Breast epithelium (tissue), 4 donors: ENCODE measurements around the gene SP2. TPM values are rescaled to one million over a fixed set of nuclear protein-coding genes. Genes with fewer than 3 reads are reported as not detected.

Experiments used
- DNase-seq, 2 donors: peaks; one replicate each; pipeline ENCODE4 v3.0.0-alpha.2; 2019; ENCODE audit warnings: low spot score in 2 of 2
- H3K27ac ChIP-seq, 2 donors: fragments of 200-600 bp; sonication (generic) in 1 of 2; one replicate each; pipeline ENCODE4 v1.5.1; 2016 to 2019; ENCODE audit warnings: mild to moderate bottlenecking in 1 of 2
- H3K27me3 ChIP-seq, 2 donors: fragments of 200-600 bp; sonication (generic) in 1 of 2; one replicate each; pipeline versions ENCODE4 v1.5.1 to v1.6.0; 2017 to 2019; ENCODE audit warnings: control low read depth in 1 of 2, mild to moderate bottlenecking in 1 of 2
- H3K36me3 ChIP-seq: fragments of 200-600 bp; one replicate; pipeline ENCODE4 v1.5.1; 2019
- H3K4me1 ChIP-seq, 2 donors: fragments of 200-600 bp; sonication (generic); one replicate each; pipeline ENCODE4 v1.5.1; 2016 to 2019; ENCODE audit warnings: control low read depth in 1 of 2
- H3K4me3 ChIP-seq, 3 donors: fragments of 200-600 bp; sonication (generic); 1 replicate in 2 of 3; 2 replicates in 1 of 3; pipeline ENCODE4 v1.5.1; 2016 to 2019; ENCODE audit warnings: mild to moderate bottlenecking in 3 of 3, moderate library complexity in 2 of 3
- H3K9me3 ChIP-seq, 2 donors: fragments of 200-600 bp; sonication (generic) in 1 of 2; one replicate each; pipeline ENCODE4 v1.5.1; 2016 to 2019; ENCODE audit warnings: control low read depth in 1 of 2
- POLR2A ChIP-seq: fragments of 450-650 bp; IDR thresholded peaks from one replicate; pipeline ENCODE4 v1.6.1; 2016; ENCODE audit warnings: antibody characterized with exemption, mild to moderate bottlenecking, moderate library complexity
- POLR2AphosphoS5 ChIP-seq, 3 donors: sonication (generic); formaldehyde crosslinking; IDR thresholded peaks; one replicate each; pipeline ENCODE4 v1.6.1; 2017; ENCODE audit warnings: antibody characterized with exemption in 3 of 3
- intact Hi-C: fragments of 100-400 bp; cut with DNase I; formaldehyde crosslinking; loops from one replicate; pipeline ENCODE4 v1.15.1; 2023; ENCODE audit warnings: low total_unique reads
- total RNA-seq, 3 donors: library from RNA; depleted of rRNA; stranded (reverse); fragments of >200 nt; gene quantifications; one replicate each; pipeline ENCODE4 v1.1.0, GENCODE V29; 2016
- TF ChIP-seq, protein P1 (sequence below), 3 donors: fragments of 450-650 bp; IDR thresholded peaks; one replicate each; pipeline ENCODE4 v1.5.1; 2016 to 2017; ENCODE audit warnings: antibody characterized with exemption in 3 of 3, mild to moderate bottlenecking in 3 of 3, moderate library complexity in 3 of 3

The SP2 gene
- total RNA-seq, 3 donors from 2014 or later: 4.6 to 9.8 (median 5.6) TPM

DNA sequence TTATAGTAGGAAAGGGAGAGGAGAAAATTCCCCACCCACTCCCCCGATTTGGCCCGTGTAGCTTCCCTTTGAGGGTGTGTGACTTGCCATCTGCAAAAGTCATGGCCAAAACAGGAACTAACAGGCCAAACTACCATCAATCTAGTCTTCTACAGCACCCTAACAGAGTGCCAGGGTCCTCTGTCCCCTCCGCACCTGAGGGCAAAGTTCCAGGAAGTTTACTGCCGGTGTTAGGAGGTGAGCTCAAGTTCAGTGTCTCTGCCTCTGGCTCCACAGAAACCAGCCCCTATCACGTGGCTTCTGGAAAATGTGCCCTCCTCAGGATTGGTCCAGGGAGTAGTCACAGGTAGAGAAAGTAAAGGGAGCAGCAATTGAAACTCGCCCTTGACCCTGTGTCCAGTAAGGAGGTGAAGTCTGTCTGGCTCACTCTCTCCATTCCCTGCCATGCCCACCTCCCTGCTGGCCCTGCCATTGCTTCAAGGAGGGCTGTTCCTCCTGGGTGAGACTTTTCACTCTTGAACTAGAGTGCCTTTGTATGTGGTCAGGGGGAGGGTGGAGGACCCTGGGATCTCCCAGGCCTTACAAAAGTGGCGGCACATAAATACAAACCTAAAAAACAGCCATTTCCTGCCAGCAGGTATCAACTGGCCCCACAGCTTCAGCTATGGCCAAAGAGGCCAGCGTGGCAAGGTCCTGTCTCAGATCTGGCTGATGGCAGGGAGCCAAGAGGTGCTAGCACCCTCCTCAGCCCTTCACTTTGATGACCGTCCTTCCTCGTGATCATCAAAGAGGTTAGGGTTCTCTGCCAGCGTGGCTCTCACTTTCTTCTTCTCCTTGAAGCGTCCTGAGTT is 56.4 kb downstream of the SP2 start:
- Histone ChIP-seq H3K27me3 (no peaks in the 10 kb centered on the region), H3K4me1 (peaks cover 8 to 33% of the 10 kb centered on the region in 2 donors), H3K9me3 (no peaks in the 10 kb centered on the region), H3K4me3 (peak overlapping the region in 1 of 3 donors; percentile 26), H3K36me3 (no peaks in the 10 kb centered on the region), H3K27ac (peak overlapping the region; percentile 95 to 97)
- no peak for TF ChIP-seq POLR2AphosphoS5 (IDR thresholded peaks at IDR 0.05)
- TF ChIP-seq, protein P1, sequence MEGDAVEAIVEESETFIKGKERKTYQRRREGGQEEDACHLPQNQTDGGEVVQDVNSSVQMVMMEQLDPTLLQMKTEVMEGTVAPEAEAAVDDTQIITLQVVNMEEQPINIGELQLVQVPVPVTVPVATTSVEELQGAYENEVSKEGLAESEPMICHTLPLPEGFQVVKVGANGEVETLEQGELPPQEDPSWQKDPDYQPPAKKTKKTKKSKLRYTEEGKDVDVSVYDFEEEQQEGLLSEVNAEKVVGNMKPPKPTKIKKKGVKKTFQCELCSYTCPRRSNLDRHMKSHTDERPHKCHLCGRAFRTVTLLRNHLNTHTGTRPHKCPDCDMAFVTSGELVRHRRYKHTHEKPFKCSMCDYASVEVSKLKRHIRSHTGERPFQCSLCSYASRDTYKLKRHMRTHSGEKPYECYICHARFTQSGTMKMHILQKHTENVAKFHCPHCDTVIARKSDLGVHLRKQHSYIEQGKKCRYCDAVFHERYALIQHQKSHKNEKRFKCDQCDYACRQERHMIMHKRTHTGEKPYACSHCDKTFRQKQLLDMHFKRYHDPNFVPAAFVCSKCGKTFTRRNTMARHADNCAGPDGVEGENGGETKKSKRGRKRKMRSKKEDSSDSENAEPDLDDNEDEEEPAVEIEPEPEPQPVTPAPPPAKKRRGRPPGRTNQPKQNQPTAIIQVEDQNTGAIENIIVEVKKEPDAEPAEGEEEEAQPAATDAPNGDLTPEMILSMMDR (IDR thresholded peaks at IDR 0.05): no peak
- TF ChIP-seq POLR2A: no peak
- intact Hi-C loops: no loop called here
- DNase-seq: peak in 1 of 2 donors; percentile 48

DNA sequence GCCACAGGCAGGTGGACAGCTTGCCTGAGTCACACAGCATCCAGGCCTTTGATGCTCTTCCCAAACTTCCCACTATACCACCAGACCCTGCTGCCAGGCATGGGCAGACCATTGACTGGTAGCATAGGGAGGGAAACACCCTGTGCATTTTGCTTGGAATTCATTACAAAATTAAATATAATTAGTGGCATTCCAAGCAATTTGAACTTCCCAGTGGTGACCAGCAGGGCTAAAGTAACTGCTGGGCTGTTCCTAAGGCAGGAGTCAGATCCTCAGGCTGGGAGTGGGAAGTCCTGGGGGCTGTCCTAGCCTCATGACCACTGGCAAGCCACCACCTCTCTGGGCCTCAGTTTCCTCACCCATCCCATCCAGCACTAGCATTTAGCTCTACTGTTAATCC is 57.9 kb downstream of the SP2 start:
- Histone ChIP-seq H3K4me3 (peak overlapping the region in 2 of 3 donors; percentile 13 to 64), H3K27ac (peak overlapping the region; percentile 70 to 95)
- intact Hi-C loops: no loop called here

DNA sequence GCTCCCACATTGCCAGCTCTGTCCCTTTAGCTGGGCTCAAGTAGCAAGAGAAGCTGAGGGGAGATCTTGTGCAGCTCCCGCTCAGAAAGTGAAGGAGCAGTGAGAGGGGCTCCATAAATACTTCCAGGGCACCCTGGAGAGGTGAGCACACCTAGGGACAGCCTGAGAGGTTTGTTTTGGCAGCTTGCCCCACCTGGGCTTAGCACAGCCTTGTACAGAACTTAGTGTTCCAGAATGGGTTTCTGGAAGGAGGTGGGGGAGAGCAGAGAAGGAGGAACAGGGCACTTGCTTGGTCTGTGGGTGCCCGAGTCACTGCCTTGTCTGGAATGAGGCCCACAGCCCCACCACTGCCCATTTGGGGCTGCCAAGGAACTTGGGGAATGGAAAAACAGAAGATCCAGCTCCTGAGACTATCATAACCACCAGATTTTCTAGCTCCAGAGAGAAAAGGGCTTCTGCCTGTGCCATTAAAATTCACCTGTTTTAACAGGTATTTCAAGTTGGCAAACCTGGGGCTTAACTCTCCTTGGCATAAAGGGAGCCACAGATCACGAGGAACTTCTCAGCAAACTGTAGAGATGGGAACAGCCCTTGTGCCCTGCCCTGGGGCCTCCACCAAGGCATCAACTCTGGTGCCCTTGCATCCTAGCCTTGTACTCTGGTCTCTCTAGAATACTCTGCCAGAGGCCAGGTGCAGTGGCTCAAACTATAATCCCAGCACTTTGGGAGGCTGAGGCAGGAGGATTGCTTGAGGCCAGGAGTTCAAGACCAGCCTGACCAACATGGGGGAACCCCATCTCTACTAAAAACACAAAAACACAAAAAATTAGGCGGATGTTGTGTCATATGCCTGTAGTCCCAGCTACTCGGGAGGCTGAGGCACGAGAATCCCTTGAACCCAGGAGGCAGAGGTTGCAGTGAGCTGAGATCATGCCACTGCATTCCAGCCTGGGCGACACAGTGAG is 59.7 kb downstream of the SP2 start:
- Histone ChIP-seq H3K4me1 (peaks cover 0 to 29% of the 10 kb centered on the region in 2 donors), H3K4me3 (peak overlapping the region in 2 of 3 donors; percentile 60 to 64), H3K9me3 (no peaks in the 10 kb centered on the region), H3K36me3 (no peaks in the 10 kb centered on the region), H3K27ac (peak overlapping the region; percentile 81 to 95), H3K27me3 (no peaks in the 10 kb centered on the region)
- peak; percentile 79 to 81 for DNase-seq
- intact Hi-C loops: no loop called here
- TF ChIP-seq POLR2A (no peak), POLR2AphosphoS5 (IDR thresholded peaks at IDR 0.05) (peak in 1 of 3 donors; percentile 35)
- TF ChIP-seq, protein P1 (IDR thresholded peaks at IDR 0.05): no peak

More for the DNA sequence above, 57.9 kb downstream of the SP2 start:
- no peak for TF ChIP-seq POLR2AphosphoS5 (IDR thresholded peaks at IDR 0.05)
- TF ChIP-seq, protein P1 (IDR thresholded peaks at IDR 0.05): no peak
- no peak for TF ChIP-seq POLR2A
- Histone ChIP-seq H3K36me3 (no peaks in the 10 kb centered on the region), H3K27me3 (no peaks in the 10 kb centered on the region), H3K4me1 (peaks cover 8 to 33% of the 10 kb centered on the region in 2 donors), H3K9me3 (no peaks in the 10 kb centered on the region)
- DNase-seq: no peak

DNA sequence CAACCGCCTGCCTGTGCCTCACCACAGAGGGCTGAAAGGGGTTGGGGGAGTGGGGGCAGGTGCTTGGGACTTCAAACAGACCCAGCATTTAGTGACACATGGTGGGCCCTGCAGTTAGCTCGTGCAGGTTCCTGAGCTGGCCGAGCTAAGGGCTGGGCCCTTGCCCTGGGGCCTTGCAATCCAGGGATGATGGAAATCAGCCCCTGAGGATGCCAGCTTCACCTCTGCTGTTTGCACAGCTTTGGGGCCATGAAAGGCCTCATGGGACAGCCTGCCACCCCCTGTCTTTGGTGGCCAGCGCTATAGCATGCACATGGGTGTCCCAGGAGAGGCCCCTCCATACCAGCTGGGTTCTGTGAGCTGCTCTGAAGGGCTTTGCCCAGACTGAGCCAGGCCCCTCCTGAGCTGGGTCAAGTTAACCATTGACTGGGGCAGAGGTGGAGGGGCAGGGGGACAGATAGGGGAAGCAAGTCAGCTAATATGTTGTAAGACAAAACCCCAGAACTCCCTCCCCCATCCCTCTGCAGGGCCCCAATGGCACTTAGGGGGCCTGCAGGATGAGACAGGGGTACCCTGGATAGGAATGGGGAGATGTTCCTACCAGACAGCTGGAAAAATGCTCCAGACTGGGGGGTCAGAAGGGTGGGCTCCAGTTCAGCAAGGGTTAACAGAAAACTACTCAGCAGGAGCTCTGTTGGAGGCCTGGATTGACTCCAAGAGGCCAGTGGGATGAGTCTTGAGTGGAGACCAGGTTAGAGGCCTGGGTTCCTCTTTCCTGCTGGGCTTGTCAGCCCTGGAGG is 61.0 kb downstream of the SP2 start:
- intact Hi-C loops: no loop called here
- Histone ChIP-seq H3K36me3 (no peaks in the 10 kb centered on the region), H3K9me3 (no peaks in the 10 kb centered on the region), H3K27me3 (no peaks in the 10 kb centered on the region), H3K4me1 (peaks cover 0 to 24% of the 10 kb centered on the region in 2 donors), H3K4me3 (peak overlapping the region in 2 of 3 donors; percentile 60 to 64), H3K27ac (peak overlapping the region; percentile 81 to 95)
- no peak for DNase-seq
- TF ChIP-seq, protein P1 (IDR thresholded peaks at IDR 0.05): no peak
- TF ChIP-seq POLR2AphosphoS5 (IDR thresholded peaks at IDR 0.05) (no peak), POLR2A (no peak)
